PC-3 (cell line): ENCODE results near the gene PIGQ.

Experiments
- CTCF ChIP-seq: fragments of 300-600 bp; sonication (generic); conservative IDR thresholded peaks from 2 replicates; pipeline ENCODE4 v1.5.1; 2017; ENCODE audit warnings: antibody characterized with exemption, low read depth, mild to moderate bottlenecking, low read length
- EZH2 ChIP-seq: fragments of 300-600 bp; sonication (generic); IDR thresholded peaks from one replicate; pipeline ENCODE4 v1.6.1; 2017; ENCODE audit warnings: antibody characterized with exemption, mild to moderate bottlenecking, low read length; ENCODE audit not compliant: unreplicated experiment
- EZH2phosphoT487 ChIP-seq: fragments of 300-600 bp; sonication (generic); IDR thresholded peaks from 2 replicates; pipeline ENCODE4 v1.6.1; 2018; ENCODE audit warnings: mild to moderate bottlenecking, antibody characterized with exemption, low read length, borderline replicate concordance

- TF ChIP-seq CTCF, result no peak
- TF ChIP-seq EZH2phosphoT487, result peak; percentile 74
- TF ChIP-seq EZH2, result no peak
These were observed 57.2 kb downstream of the PIGQ start for GRCh38 chr16:626787-627453.
